ENCODE results near the gene ARHGAP25. TPM values are rescaled to one million over a fixed set of nuclear protein-coding genes. Genes with fewer than 3 reads are reported as not detected.

Gene ARHGAP25
- total RNA-seq, 1 donor from 2014 or later, result 0.43 TPM

GRCh38 chr2:68850524-68850923 lies 115.9 kb downstream of the ARHGAP25 start:
- Mint-ChIP-seq H3K27me3 (ENCODE audit: unreplicated experiment) (peaks cover 40% of the 10 kb centered on the region), H3K9me3 (ENCODE audit: unreplicated experiment) (no peaks in the 10 kb centered on the region), H3K27ac (ENCODE audit: unreplicated experiment) (no peak overlapping the region), H3K36me3 (ENCODE audit: unreplicated experiment) (no peaks in the 10 kb centered on the region), H3K4me3 (ENCODE audit: unreplicated experiment) (no peak overlapping the region), H3K4me1 (ENCODE audit: unreplicated experiment) (no peaks in the 10 kb centered on the region)
- no peak for DNase-seq (ENCODE audit: extremely low spot score, unreplicated experiment)
- TF ChIP-seq, protein P1, sequence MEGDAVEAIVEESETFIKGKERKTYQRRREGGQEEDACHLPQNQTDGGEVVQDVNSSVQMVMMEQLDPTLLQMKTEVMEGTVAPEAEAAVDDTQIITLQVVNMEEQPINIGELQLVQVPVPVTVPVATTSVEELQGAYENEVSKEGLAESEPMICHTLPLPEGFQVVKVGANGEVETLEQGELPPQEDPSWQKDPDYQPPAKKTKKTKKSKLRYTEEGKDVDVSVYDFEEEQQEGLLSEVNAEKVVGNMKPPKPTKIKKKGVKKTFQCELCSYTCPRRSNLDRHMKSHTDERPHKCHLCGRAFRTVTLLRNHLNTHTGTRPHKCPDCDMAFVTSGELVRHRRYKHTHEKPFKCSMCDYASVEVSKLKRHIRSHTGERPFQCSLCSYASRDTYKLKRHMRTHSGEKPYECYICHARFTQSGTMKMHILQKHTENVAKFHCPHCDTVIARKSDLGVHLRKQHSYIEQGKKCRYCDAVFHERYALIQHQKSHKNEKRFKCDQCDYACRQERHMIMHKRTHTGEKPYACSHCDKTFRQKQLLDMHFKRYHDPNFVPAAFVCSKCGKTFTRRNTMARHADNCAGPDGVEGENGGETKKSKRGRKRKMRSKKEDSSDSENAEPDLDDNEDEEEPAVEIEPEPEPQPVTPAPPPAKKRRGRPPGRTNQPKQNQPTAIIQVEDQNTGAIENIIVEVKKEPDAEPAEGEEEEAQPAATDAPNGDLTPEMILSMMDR (IDR thresholded peaks at IDR 0.05), result no peak

GRCh38 chr2:68853035-68853434 lies 118.4 kb downstream of the ARHGAP25 start:
- Mint-ChIP-seq H3K27ac (ENCODE audit: unreplicated experiment) (no peak overlapping the region), H3K27me3 (ENCODE audit: unreplicated experiment) (peaks cover 35% of the 10 kb centered on the region), H3K4me3 (ENCODE audit: unreplicated experiment) (no peak overlapping the region), H3K9me3 (ENCODE audit: unreplicated experiment) (no peaks in the 10 kb centered on the region), H3K36me3 (ENCODE audit: unreplicated experiment) (no peaks in the 10 kb centered on the region), H3K4me1 (ENCODE audit: unreplicated experiment) (no peaks in the 10 kb centered on the region)
- TF ChIP-seq, protein P1 (IDR thresholded peaks at IDR 0.05), result no peak
- no peak for DNase-seq (ENCODE audit: extremely low spot score, unreplicated experiment)

DNA sequence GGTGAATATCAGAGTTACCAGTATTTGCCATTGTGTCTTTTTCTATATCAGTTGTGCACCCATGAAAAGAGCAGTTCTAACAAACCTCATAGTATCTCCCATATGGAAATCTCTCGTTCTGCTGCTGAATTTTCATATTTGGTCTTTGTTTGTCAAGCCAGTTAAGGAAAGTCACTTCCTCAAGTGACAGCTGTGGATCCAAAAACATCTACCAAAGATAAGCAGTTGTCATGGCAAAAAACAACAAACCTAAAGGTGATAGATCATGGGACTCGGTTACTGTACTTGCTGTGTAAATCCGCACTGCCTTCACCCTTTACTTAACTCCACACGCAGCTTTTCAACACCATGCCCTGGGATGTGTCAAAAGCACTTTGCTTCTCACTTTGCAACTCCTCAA lies 119.3 kb downstream of the ARHGAP25 start:
- no peak for DNase-seq (ENCODE audit: extremely low spot score, unreplicated experiment)
- no peak overlapping the region for H3K27ac Mint-ChIP-seq (ENCODE audit: unreplicated experiment)
- H3K36me3 Mint-ChIP-seq (ENCODE audit: unreplicated experiment), result no peaks in the 10 kb centered on the region
- H3K4me3 Mint-ChIP-seq (ENCODE audit: unreplicated experiment), result no peak overlapping the region
- peaks cover 34% of the 10 kb centered on the region for H3K27me3 Mint-ChIP-seq (ENCODE audit: unreplicated experiment)
- no peaks in the 10 kb centered on the region for H3K9me3 Mint-ChIP-seq (ENCODE audit: unreplicated experiment)
- no peaks in the 10 kb centered on the region for H3K4me1 Mint-ChIP-seq (ENCODE audit: unreplicated experiment)
- TF ChIP-seq, protein P1 (IDR thresholded peaks at IDR 0.05), result no peak

DNA sequence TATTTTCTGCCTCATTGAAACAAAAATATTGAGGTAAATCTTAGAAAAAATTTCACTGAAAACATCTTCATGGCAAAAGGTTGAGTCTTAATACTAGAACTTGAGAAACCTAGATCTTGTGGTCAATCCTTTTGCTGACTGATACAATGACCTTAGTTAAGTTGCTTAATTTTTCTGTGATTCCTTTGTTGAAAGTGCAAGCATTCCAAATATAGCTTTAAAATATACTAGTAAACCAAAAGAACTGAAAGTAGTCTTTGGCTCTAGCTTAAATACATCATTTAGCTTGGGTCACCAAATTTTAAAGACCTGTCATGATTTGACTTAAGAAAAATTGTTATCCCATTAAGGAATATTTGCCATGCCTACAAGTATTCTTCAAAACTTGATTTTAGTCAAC lies 119.9 kb downstream of the ARHGAP25 start:
- H3K9me3 Mint-ChIP-seq (ENCODE audit: unreplicated experiment), result no peaks in the 10 kb centered on the region
- TF ChIP-seq, protein P1 (IDR thresholded peaks at IDR 0.05), result no peak
- H3K27ac Mint-ChIP-seq (ENCODE audit: unreplicated experiment), result no peak overlapping the region
- H3K36me3 Mint-ChIP-seq (ENCODE audit: unreplicated experiment), result no peaks in the 10 kb centered on the region
- no peak for DNase-seq (ENCODE audit: extremely low spot score, unreplicated experiment)
- no peaks in the 10 kb centered on the region for H3K4me1 Mint-ChIP-seq (ENCODE audit: unreplicated experiment)
- no peak overlapping the region for H3K4me3 Mint-ChIP-seq (ENCODE audit: unreplicated experiment)
- H3K27me3 Mint-ChIP-seq (ENCODE audit: unreplicated experiment), result peaks cover 33% of the 10 kb centered on the region

GRCh38 chr2:68855550-68855949 lies 120.9 kb downstream of the ARHGAP25 start:
- Mint-ChIP-seq H3K36me3 (ENCODE audit: unreplicated experiment) (no peaks in the 10 kb centered on the region), H3K27ac (ENCODE audit: unreplicated experiment) (no peak overlapping the region), H3K4me3 (ENCODE audit: unreplicated experiment) (no peak overlapping the region), H3K9me3 (ENCODE audit: unreplicated experiment) (no peaks in the 10 kb centered on the region), H3K27me3 (ENCODE audit: unreplicated experiment) (peaks cover 37% of the 10 kb centered on the region), H3K4me1 (ENCODE audit: unreplicated experiment) (no peaks in the 10 kb centered on the region)
- DNase-seq (ENCODE audit: extremely low spot score, unreplicated experiment), result no peak
- TF ChIP-seq, protein P1 (IDR thresholded peaks at IDR 0.05), result no peak
